ENCODE data around the gene C1orf116. TPM values are rescaled to one million over a fixed set of nuclear protein-coding genes. Genes with fewer than 3 reads are reported as not detected.
A peak's percentile ranks its signal among the peaks of the same experiment; 100 is the strongest.
"Not testable (repeated sequence)": the region's sequence is repeated elsewhere in the genome, so short reads cannot be mapped to it uniquely, and the experiment has no call there.

C1orf116 gene
- total RNA-seq, 1 donor, result not detected

GRCh38 chr1:207047505-207047904 lies 14.9 kb upstream of the C1orf116 start:
- Histone ChIP-seq H3K4me1 (ENCODE audit: insufficient read depth, low read length) (peaks cover 28% of the 10 kb centered on the region), H3K4me2 (ENCODE audit: insufficient read depth, low read length) (no peak overlapping the region), H3K27me3 (ENCODE audit: insufficient read depth, low read length) (no peaks in the 10 kb centered on the region), H3K79me2 (ENCODE audit: insufficient read depth, low read length) (peaks cover 56% of the 10 kb centered on the region), H3K9me3 (ENCODE audit: low read depth, low read length) (no peaks in the 10 kb centered on the region), H3K4me3 (ENCODE audit: insufficient read depth, low read length) (no peak overlapping the region), H3K27ac (ENCODE audit: low read depth, low read length) (no peak overlapping the region), H2AFZ (ENCODE audit: low read length) (no peak overlapping the region), H4K20me1 (ENCODE audit: insufficient read depth, low read length) (peaks cover 28% of the 10 kb centered on the region), H3K36me3 (ENCODE audit: insufficient read depth, low read length) (peaks cover 22% of the 10 kb centered on the region)
- DNase-seq (ENCODE audit: insufficient read length, low spot score, missing footprints), result no peak
- TF ChIP-seq, protein P1, sequence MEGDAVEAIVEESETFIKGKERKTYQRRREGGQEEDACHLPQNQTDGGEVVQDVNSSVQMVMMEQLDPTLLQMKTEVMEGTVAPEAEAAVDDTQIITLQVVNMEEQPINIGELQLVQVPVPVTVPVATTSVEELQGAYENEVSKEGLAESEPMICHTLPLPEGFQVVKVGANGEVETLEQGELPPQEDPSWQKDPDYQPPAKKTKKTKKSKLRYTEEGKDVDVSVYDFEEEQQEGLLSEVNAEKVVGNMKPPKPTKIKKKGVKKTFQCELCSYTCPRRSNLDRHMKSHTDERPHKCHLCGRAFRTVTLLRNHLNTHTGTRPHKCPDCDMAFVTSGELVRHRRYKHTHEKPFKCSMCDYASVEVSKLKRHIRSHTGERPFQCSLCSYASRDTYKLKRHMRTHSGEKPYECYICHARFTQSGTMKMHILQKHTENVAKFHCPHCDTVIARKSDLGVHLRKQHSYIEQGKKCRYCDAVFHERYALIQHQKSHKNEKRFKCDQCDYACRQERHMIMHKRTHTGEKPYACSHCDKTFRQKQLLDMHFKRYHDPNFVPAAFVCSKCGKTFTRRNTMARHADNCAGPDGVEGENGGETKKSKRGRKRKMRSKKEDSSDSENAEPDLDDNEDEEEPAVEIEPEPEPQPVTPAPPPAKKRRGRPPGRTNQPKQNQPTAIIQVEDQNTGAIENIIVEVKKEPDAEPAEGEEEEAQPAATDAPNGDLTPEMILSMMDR (IDR thresholded peaks at IDR 0.05; ENCODE audit: extremely low read depth, low read depth, low read length), result no peak

DNA sequence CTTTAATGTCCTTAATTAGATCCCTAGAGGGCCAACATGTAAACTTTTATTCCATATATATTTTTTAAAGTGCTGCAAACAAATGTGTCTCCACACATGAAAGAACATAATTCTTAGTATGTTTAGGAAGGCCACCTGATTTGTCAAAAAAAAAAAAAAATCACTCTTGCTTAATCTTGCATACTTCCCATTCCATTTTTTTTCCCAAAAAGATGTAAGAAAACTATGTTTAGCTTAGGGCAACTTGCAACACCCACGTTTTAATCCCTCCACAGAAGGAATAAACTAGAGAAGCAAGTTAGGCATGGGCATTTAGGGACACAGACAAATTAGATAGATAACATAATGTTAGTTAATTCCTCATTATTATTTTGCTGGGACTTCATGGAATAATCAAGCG lies 12.9 kb upstream of the C1orf116 start:
- Histone ChIP-seq H3K27me3 (ENCODE audit: insufficient read depth, low read length) (no peaks in the 10 kb centered on the region), H3K4me3 (ENCODE audit: insufficient read depth, low read length) (no peak overlapping the region), H2AFZ (ENCODE audit: low read length) (no peak overlapping the region), H3K27ac (ENCODE audit: low read depth, low read length) (no peak overlapping the region), H4K20me1 (ENCODE audit: insufficient read depth, low read length) (peaks cover 28% of the 10 kb centered on the region), H3K9me3 (ENCODE audit: low read depth, low read length) (no peaks in the 10 kb centered on the region), H3K79me2 (ENCODE audit: insufficient read depth, low read length) (peaks cover 53% of the 10 kb centered on the region), H3K4me2 (ENCODE audit: insufficient read depth, low read length) (no peak overlapping the region), H3K4me1 (ENCODE audit: insufficient read depth, low read length) (peaks cover 13% of the 10 kb centered on the region), H3K36me3 (ENCODE audit: insufficient read depth, low read length) (peaks cover 22% of the 10 kb centered on the region)
- TF ChIP-seq, protein P1 (IDR thresholded peaks at IDR 0.05; ENCODE audit: extremely low read depth, low read depth, low read length), result no peak
- DNase-seq (ENCODE audit: insufficient read length, low spot score, missing footprints), result no peak

DNA sequence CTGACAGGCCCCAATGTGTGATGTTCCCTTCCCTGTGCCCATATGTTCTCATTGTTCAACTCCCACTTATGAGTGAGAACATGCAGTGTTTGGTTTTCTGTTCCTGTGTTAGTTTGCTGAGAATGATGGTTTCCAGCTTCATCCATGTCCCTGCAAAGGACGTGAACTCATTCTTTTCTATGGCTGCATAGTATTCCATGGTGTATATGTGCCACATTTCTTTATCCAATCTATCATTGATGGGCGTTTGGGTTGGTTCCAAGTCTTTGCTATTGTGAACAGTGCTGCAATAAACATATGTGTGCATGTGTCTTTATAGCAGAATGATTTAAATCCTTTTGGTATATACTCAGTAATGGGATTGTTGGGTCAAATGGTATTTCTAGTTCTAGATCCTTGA lies 8.8 kb upstream of the C1orf116 start:
- not testable (repeated sequence) for H4K20me1 ChIP-seq (ENCODE audit: insufficient read depth, low read length); DNase-seq (ENCODE audit: insufficient read length, low spot score, missing footprints); H3K27ac ChIP-seq (ENCODE audit: low read depth, low read length); H3K4me2 ChIP-seq (ENCODE audit: insufficient read depth, low read length); H3K9me3 ChIP-seq (ENCODE audit: low read depth, low read length); H3K36me3 ChIP-seq (ENCODE audit: insufficient read depth, low read length); H2AFZ ChIP-seq (ENCODE audit: low read length); H3K4me3 ChIP-seq (ENCODE audit: insufficient read depth, low read length); H3K4me1 ChIP-seq (ENCODE audit: insufficient read depth, low read length); H3K27me3 ChIP-seq (ENCODE audit: insufficient read depth, low read length)
- peaks cover 13% of the 10 kb centered on the region for H3K79me2 ChIP-seq (ENCODE audit: insufficient read depth, low read length)

GRCh38 chr1:207040181-207040533 lies 7.6 kb upstream of the C1orf116 start:
- Histone ChIP-seq H3K36me3 (ENCODE audit: insufficient read depth, low read length) (no peaks in the 10 kb centered on the region), H3K27ac (ENCODE audit: low read depth, low read length) (peak overlapping the region; percentile 21), H4K20me1 (ENCODE audit: insufficient read depth, low read length) (no peaks in the 10 kb centered on the region), H3K27me3 (ENCODE audit: insufficient read depth, low read length) (no peaks in the 10 kb centered on the region), H3K4me1 (ENCODE audit: insufficient read depth, low read length) (peaks cover 8% of the 10 kb centered on the region), H3K9me3 (ENCODE audit: low read depth, low read length) (no peaks in the 10 kb centered on the region), H3K79me2 (ENCODE audit: insufficient read depth, low read length) (peaks cover 1% of the 10 kb centered on the region), H2AFZ (ENCODE audit: low read length) (no peak overlapping the region), H3K4me3 (ENCODE audit: insufficient read depth, low read length) (no peak overlapping the region), H3K4me2 (ENCODE audit: insufficient read depth, low read length) (peak overlapping the region; percentile 7)
- TF ChIP-seq, protein P1 (IDR thresholded peaks at IDR 0.05; ENCODE audit: extremely low read depth, low read depth, low read length), result no peak
- DNase-seq (ENCODE audit: insufficient read length, low spot score, missing footprints), result peak; percentile 57
